Adipose tissue (tissue), 3 donors: ENCODE data around the gene QKI. TPM values are rescaled to one million over a fixed set of nuclear protein-coding genes. Genes with fewer than 3 reads are reported as not detected.
"Not testable (repeated sequence)": the region's sequence is repeated elsewhere in the genome, so short reads cannot be mapped to it uniquely, and the experiment has no call there.

Experiments used
- H3K27ac ChIP-seq: one replicate; pipeline ENCODE4 v1.5.1; 2013; ENCODE audit warnings: low read depth, low read length
- WGBS, 3 donors: extraction: QIAGEN DNeasy Blood & Tissue Kit; methylation state at CpG; one replicate each; pipeline ENCODE4 v1.1.7; 2013; 5-methylcytosine and 5-hydroxymethylcytosine counted together
- polyA plus RNA-seq, 3 donors: library from polyadenylated mRNA; stranded (reverse); fragments of 200-250 nt; gene quantifications; one replicate each; pipeline ENCODE4 v1.2.3, GENCODE V29; 2013
- donor health status: healthy with polysubstance abuse.
- donor health status: Bipolar disorder and iron deficiency.
- donor health status: healthy.

Gene QKI
- polyA plus RNA-seq = 100 to 1,000 TPM in 1 of 3 donors, 10 to 100 TPM in 2; 20.1 to 110 (median 51.2) TPM

DNA sequence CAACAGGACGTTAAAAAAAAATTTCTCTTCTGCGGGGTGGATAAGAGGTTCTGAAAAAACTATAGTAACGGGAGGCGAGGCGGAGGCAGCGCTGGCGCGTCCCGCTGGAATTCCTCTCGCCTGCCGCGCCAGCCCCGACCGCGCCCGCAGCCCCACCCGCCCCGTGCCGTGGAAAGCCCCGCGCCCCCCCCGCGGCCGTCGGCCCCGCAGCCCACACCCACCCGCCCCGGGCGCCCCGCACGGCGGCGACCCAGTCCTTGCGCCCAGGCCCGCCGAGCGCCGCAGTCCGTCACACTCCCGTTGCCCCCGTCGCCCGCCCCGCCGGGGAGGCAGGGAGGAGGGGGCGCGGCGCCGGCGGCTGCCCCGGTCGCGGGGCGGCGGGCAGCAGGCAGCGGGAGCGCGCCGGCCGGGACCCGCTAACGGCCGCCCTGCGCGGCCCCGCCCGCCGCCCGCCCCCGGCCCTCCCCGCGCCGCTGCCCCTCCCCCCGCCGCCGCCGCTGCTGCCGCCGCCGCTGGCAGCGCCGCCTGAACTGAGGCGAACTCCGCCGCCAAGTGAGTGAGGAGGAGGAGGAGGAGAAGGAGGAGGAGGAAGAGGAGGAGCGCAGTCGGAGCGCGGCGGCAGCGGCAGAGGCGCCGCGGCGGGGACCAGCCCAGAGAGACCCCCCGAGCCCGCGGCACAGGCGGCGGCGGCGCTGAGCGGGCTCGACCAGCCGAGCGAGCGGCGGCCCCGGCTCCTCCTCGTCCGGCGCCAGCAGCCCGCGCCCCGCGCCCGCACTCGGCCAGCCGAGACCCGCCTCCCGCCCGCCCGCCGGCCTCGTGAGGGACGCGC, at the start of gene QKI:
Gene QKI, plus strand, starts transcription at position 602 of the 829 bp plus-strand sequence. CDS start 476 bp downstream, outside the sequence.
- H3K27ac ChIP-seq = peak within 1 kb of the TSS; percentile 98
- WGBS, 3 donors = 1% methylated on average over 30 to 117 of the region's 127 CpGs

DNA sequence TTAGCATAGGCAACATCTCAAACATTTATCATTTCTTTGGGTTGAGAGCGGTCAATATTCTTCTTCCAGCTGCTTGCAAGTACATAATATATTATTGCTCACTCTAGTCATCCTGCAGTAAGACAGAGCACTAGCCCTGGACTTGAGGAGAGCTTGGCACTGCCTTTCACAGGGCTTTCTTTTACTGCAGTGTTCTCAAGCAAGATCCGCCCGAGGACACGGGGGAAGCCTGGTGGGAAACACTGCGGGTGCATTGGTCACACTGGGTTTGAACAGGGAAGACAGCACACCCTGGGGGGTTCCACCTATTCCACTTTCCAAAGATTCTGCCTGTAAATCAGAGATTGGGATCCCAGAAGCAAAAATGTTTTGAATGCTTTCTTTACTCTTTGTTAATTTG, 48.2 kb upstream of the QKI start:
- WGBS, 3 donors = 94 to 98% (median 96%) methylated on average over 5 of the region's 5 CpGs
- H3K27ac ChIP-seq = no peak overlapping the region

GRCh38 chr6:163367497-163368183, 46.9 kb upstream of the QKI start:
- 73 to 79% (median 74%) methylated on average over 6 of the region's 6 CpGs for WGBS, 3 donors
- no peak overlapping the region for H3K27ac ChIP-seq

DNA sequence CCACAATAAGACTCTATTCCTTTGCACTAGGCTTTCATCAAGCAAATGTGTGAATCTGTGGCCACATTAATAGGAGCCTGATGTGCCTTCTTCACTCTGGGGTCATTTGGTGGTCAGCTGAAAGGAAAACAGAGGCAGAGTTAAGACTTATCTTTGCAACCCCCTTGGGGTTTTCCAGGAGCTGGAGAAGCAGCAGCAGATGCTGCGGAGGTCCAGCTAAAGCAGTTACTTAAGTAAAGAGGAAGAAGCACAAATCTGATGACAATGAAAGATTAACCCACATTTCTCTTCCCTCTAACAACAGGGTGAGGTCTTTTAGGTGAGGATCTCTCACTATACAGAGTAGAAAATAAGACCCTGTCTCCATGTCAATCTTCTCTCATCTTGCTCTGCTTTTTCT, 45.4 kb upstream of the QKI start:
- 47 to 95% (median 60%) methylated on average over 1 of the region's 1 CpG for WGBS, 3 donors
- no peak overlapping the region for H3K27ac ChIP-seq

DNA sequence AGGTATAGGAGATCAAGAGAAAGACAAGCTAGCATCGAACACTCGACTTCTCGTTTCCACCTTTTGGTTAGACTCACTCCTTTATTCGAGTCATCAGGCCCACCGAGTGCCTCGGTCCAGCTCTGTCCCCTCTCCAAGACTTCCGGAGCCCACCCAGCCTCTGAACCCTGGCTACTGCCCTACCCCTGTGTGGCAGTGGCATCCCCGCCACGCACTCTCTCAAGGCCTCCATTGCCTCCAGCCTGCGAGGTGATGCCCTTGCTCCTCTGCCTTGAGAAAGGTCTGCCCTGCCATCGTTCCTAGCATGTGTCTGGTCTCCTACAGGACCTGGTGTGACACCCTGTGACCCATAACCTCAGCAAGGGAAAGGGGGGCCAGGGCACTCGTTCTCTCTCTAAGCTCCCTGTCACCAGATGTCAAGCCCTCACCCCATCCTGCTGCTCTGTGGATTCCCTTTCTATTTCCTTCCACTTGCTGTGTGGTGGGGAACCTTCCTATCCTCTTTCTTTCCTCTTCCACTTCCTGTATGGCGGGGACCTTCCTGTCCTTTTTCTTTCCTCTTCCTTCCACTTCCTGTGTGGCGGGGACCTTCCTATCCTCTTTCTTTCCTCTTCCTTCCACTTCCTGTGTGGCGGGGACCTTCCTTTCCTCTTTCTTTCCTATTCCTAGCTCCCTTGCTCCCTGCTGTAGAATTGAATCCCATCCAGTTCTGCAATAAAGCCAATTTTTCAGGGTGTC, 44.7 kb upstream of the QKI start:
- 77 to 87% (median 79%) methylated on average over 15 of the region's 15 CpGs for WGBS, 3 donors

GRCh38 chr6:163370464-163371117, 43.9 kb upstream of the QKI start:
- 44 to 70% (median 59%) methylated on average over 5 of the region's 5 CpGs for WGBS, 3 donors
- no peak overlapping the region for H3K27ac ChIP-seq

More for the DNA sequence above, 44.7 kb upstream of the QKI start:
- H3K27ac ChIP-seq = no peak overlapping the region

DNA sequence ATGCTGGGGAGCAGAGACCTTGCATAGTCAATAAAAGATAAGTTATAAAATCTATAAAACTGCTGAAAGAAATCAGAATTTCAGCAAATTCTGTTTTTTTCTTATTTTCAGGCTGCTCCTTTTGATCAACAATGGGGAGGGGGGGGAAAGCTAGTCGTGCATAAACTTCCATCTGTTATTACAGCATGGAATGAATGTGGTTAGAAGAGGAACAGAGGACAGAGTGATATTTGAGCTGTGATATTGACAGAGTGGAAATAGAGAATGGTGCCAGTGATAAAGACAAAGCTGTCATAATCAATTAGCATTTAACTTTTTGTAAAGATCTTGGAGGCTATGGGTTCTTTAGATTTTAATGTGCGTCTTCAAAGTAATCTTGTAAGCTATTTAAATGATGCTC, 43.4 kb upstream of the QKI start:
- 52 to 70% (median 60%) methylated on average over 2 of the region's 2 CpGs for WGBS, 3 donors
- H3K27ac ChIP-seq = no peak overlapping the region

DNA sequence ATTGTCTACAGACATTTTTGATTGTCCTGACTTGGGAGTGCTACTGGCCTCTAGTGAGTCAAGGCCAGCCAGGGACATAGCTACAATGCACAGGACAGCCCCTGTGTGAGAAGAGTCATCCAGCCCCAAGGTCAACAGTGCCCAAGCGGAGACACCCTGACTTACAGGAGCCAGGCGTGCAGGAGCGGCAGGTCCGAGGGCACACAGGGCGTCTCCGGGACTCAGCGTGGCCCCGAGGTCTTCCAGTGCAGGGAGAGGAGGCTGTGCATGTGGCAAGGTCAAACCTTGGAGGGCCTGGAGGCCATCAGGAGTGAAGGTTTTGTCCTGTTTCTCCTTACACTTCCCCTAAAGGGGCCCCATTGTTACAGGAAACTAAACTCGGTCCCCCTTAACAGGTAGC, 41.3 kb upstream of the QKI start:
- 74 to 91% (median 81%) methylated on average over 9 of the region's 9 CpGs for WGBS, 3 donors
- no peak overlapping the region for H3K27ac ChIP-seq

GRCh38 chr6:163375361-163375760, 39.2 kb upstream of the QKI start:
- no peak overlapping the region for H3K27ac ChIP-seq
- 86 to 91% (median 89%) methylated on average over 10 of the region's 10 CpGs for WGBS, 3 donors

GRCh38 chr6:163376187-163376586, 38.3 kb upstream of the QKI start:
- 94 to 95% (median 95%) methylated on average over 7 of the region's 7 CpGs for WGBS, 3 donors
- no peak overlapping the region for H3K27ac ChIP-seq

DNA sequence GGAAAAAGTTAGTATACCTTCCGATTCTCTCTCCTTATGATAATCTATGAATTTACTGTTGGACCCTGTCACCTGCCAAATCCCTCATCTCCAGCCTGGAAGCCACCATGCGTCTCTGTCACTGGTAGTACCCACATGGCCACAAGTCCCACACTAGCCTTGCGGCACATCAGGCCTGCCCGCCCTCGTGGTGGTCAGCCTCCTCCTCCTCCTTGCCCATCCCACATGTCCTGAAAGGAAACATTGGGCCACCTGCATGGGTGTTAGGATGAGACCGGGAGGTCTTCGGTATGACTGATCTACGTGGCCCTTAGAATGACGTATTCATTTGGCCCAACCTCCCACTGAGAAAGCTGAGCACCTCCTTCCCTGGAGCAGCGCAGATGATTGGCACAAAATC, 37.0 kb upstream of the QKI start:
- no peak overlapping the region for H3K27ac ChIP-seq
- WGBS, 3 donors = 93 to 95% (median 94%) methylated on average over 10 of the region's 10 CpGs

DNA sequence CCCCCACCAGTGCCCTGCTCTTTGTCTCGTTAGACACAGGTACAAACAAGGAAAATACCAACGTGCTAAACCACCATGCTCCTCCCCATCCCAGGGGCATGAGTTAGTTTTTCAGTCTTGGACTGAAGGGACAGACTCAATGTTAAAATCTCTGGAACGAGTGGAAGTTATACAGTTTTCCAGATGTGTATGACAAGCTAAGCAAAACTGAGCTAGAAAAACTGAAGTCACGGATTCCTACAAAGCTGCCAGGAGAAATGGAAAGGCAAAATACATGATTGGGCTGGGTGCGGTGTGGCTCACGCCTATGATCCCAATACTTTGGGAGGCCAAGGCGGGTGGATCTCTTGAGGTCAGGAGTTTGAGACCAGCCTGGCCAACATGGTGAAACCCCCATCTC, 34.3 kb upstream of the QKI start:
- H3K27ac ChIP-seq = no peak overlapping the region
- WGBS, 3 donors = 69 to 82% (median 71%) methylated on average over 7 of the region's 7 CpGs

GRCh38 chr6:163381118-163381756, 33.3 kb upstream of the QKI start:
- WGBS, 3 donors = 89 to 97% (median 94%) methylated on average over 8 of the region's 8 CpGs
- no peak overlapping the region for H3K27ac ChIP-seq

- H3K27ac ChIP-seq = not testable (repeated sequence)
- 87 to 97% (median 94%) methylated on average over 3 of the region's 3 CpGs for WGBS, 3 donors
Measured at GRCh38 chr6:163383396-163383795, 31.1 kb upstream of the QKI start.

GRCh38 chr6:163383912-163384311, 30.6 kb upstream of the QKI start:
- no peak overlapping the region for H3K27ac ChIP-seq
- WGBS, 3 donors = 95 to 97% (median 96%) methylated on average over 5 of the region's 5 CpGs

- WGBS, 3 donors = 52 to 73% (median 53%) methylated on average over 2 of the region's 2 CpGs
- H3K27ac ChIP-seq = no peak overlapping the region
Measured at GRCh38 chr6:163384510-163384909, 30.0 kb upstream of the QKI start.

- WGBS, 3 donors = 94 to 98% (median 97%) methylated on average over 13 of the region's 13 CpGs
- H3K27ac ChIP-seq = not testable (repeated sequence)
Measured at GRCh38 chr6:163385503-163385902, 29.0 kb upstream of the QKI start.

DNA sequence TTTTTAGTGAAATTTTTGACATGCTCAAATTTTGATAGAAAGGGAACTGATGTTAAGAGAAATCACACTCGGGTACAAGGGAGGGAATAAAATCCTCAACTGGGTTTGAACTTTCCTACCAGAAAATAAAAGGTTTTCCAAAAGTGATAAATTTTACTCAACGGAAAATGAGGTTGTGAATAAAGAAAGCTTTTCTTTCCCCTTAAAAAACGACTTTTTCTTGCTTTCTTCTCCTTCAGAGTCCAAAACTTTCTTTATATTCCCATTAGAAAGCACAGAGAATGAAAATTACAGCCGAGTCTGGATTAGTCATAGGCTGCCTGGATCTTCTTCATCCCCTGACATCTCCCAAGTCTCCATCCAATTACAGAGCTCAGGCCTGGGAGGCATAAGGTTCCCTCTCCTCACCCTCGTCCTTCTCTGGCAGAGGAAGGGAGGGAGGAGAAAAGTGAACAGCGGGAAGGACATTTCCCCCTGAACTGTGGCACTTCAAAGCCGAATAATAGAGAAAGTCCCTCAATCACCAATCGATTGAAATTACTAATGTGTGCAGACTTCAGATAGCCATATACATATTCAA, 28.1 kb upstream of the QKI start:
- H3K27ac ChIP-seq = no peak overlapping the region
- 61 to 68% (median 65%) methylated on average over 8 of the region's 8 CpGs for WGBS, 3 donors
